Vagina (tissue), 2 donors: ENCODE results near the gene LRRC47.

ENCODE experiments used
- POLR2A ChIP-seq, 2 donors: fragments of 450-650 bp; IDR thresholded peaks; one replicate each; pipeline ENCODE4 v1.6.1; 2017; ENCODE audit warnings: antibody characterized with exemption in 2 of 2, mild to moderate bottlenecking in 2 of 2, moderate library complexity in 2 of 2
- TF ChIP-seq, protein P1 (sequence below), 3 experiments: fragments of 450-650 bp in 2 of 3; fragments of 200-600 bp in 1 of 3; sonication (generic) in 1 of 3; IDR thresholded peaks; one replicate each; pipeline ENCODE4 v1.5.1; 2017 to 2019; ENCODE audit warnings: antibody characterized with exemption in 3 of 3, mild to moderate bottlenecking in 2 of 3, moderate library complexity in 2 of 3

DNA sequence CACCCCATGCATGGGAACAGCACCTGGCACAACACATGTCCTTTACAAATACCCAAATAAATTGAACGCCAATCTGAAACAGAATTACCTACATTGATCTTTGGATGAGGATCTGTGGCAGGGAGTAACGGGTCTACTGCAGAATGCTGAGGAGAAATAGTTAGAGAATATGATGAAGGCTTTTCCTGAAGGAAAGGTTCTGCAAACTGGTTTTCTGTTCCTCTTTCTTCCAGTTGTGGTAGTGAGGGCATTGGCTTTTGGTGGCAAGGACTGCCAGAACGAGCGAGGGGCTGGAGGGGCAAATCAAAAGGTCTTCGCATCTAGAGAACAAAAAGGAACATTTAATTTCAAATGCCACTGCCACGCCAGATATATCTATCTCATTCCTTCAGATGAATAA lies 40.9 kb upstream of the LRRC47 start:
- no peak for TF ChIP-seq POLR2A (IDR thresholded peaks at IDR 0.05)
- TF ChIP-seq, protein P1, sequence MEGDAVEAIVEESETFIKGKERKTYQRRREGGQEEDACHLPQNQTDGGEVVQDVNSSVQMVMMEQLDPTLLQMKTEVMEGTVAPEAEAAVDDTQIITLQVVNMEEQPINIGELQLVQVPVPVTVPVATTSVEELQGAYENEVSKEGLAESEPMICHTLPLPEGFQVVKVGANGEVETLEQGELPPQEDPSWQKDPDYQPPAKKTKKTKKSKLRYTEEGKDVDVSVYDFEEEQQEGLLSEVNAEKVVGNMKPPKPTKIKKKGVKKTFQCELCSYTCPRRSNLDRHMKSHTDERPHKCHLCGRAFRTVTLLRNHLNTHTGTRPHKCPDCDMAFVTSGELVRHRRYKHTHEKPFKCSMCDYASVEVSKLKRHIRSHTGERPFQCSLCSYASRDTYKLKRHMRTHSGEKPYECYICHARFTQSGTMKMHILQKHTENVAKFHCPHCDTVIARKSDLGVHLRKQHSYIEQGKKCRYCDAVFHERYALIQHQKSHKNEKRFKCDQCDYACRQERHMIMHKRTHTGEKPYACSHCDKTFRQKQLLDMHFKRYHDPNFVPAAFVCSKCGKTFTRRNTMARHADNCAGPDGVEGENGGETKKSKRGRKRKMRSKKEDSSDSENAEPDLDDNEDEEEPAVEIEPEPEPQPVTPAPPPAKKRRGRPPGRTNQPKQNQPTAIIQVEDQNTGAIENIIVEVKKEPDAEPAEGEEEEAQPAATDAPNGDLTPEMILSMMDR (IDR thresholded peaks at IDR 0.05), result no peak
